Measurements from ENCODE around the gene DAB1. TPM values are rescaled to one million over a fixed set of nuclear protein-coding genes. Genes with fewer than 3 reads are reported as not detected.

The DAB1 gene
- total RNA-seq, 1 donor from 2014 or later, result 0.27 TPM

DNA sequence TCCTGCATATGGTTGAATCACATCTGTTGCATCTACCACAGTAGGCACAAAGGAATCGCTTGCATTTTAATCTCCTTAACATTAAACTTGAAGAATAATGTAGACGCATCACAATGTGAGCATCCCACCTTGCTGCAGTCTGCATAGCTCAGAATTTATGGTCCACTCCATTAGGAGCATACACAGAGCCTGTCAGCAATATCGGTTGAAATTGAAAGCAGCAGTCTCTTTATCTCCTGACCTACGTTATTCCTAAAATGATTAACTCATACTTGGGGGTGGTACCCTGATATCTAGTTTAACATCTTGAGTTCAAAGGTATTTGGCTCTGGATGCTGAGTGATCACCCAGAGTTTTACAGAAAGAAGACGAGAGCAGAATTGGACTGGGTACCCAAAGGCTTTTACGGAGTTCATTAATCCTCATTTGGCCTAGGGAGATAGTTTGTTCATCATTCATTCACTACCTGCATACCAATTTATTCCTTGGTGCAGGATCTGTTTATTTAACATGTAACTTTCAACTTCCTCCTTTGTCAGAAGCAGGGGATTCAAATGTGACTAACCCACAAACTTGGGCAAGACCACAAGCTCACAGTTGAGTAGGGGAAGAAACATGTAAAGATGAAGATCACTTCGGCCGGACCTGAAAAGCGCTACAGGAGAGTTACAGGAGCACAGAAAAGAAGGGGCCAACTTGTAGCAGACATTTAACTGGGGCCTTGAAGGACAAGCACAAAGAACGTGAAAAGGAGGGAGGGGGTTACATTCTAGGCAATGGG lies 187.9 kb downstream of the DAB1 start:
- no peaks in the 10 kb centered on the region for H3K9me3 Mint-ChIP-seq (ENCODE audit: unreplicated experiment)
- no peaks in the 10 kb centered on the region for H3K4me1 Mint-ChIP-seq (ENCODE audit: unreplicated experiment)
- H3K27me3 Mint-ChIP-seq (ENCODE audit: unreplicated experiment), result peaks cover 3% of the 10 kb centered on the region
- H3K36me3 Mint-ChIP-seq (ENCODE audit: unreplicated experiment), result no peaks in the 10 kb centered on the region
- no peak overlapping the region for H3K4me3 Mint-ChIP-seq (ENCODE audit: unreplicated experiment)
- TF ChIP-seq, protein P1, sequence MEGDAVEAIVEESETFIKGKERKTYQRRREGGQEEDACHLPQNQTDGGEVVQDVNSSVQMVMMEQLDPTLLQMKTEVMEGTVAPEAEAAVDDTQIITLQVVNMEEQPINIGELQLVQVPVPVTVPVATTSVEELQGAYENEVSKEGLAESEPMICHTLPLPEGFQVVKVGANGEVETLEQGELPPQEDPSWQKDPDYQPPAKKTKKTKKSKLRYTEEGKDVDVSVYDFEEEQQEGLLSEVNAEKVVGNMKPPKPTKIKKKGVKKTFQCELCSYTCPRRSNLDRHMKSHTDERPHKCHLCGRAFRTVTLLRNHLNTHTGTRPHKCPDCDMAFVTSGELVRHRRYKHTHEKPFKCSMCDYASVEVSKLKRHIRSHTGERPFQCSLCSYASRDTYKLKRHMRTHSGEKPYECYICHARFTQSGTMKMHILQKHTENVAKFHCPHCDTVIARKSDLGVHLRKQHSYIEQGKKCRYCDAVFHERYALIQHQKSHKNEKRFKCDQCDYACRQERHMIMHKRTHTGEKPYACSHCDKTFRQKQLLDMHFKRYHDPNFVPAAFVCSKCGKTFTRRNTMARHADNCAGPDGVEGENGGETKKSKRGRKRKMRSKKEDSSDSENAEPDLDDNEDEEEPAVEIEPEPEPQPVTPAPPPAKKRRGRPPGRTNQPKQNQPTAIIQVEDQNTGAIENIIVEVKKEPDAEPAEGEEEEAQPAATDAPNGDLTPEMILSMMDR (IDR thresholded peaks at IDR 0.05), result no peak
- no peak overlapping the region for H3K27ac Mint-ChIP-seq (ENCODE audit: unreplicated experiment)
- DNase-seq (ENCODE audit: extremely low spot score, unreplicated experiment), result no peak

DNA sequence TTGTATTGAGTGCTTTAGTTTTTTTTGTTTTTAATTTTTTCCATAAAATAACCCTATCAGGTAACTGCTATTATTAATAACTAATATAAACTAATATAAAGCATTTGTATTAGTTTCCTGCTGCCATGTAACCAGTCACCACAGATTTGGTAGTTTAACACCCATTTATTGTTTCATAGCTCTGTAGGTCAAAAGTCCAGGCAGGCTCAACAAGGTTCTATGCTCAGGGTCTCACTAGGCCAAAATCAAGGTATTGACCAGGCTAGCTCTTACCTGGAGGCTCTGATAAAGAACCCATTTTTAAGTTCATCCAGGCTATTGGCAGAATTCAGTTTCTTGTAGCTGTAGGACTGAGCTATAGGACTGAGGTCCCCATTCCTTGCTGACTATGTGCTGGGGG lies 189.4 kb downstream of the DAB1 start:
- H3K4me3 Mint-ChIP-seq (ENCODE audit: unreplicated experiment), result no peak overlapping the region
- H3K27ac Mint-ChIP-seq (ENCODE audit: unreplicated experiment), result no peak overlapping the region
- H3K36me3 Mint-ChIP-seq (ENCODE audit: unreplicated experiment), result no peaks in the 10 kb centered on the region
- H3K9me3 Mint-ChIP-seq (ENCODE audit: unreplicated experiment), result no peaks in the 10 kb centered on the region
- H3K27me3 Mint-ChIP-seq (ENCODE audit: unreplicated experiment), result peaks cover 3% of the 10 kb centered on the region
- TF ChIP-seq, protein P1 (IDR thresholded peaks at IDR 0.05), result no peak
- H3K4me1 Mint-ChIP-seq (ENCODE audit: unreplicated experiment), result no peaks in the 10 kb centered on the region
- DNase-seq (ENCODE audit: extremely low spot score, unreplicated experiment), result no peak

DNA sequence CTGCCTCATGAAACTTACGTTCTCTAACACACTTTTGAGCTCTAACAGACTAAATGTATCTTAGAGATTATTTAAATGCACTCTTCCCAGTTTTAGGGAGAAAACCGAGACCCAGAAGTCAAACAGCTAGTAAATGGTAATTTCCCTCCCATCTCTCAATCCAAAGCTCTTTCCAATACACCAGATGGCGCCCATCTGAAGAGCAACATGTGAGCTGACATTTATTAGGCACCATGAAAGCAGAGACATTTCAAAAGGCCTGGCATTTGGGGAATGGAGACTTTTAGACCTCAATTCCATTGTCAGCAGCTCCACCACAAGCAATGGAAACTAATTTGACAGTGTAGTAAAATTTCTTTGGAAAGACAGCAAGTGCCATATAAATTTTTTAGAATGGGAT lies 191.4 kb downstream of the DAB1 start:
- no peaks in the 10 kb centered on the region for H3K4me1 Mint-ChIP-seq (ENCODE audit: unreplicated experiment)
- TF ChIP-seq, protein P1 (IDR thresholded peaks at IDR 0.05), result peak; percentile 15
- H3K27me3 Mint-ChIP-seq (ENCODE audit: unreplicated experiment), result peaks cover under 1% of the 10 kb centered on the region
- no peak overlapping the region for H3K27ac Mint-ChIP-seq (ENCODE audit: unreplicated experiment)
- H3K4me3 Mint-ChIP-seq (ENCODE audit: unreplicated experiment), result no peak overlapping the region
- H3K9me3 Mint-ChIP-seq (ENCODE audit: unreplicated experiment), result no peaks in the 10 kb centered on the region
- DNase-seq (ENCODE audit: extremely low spot score, unreplicated experiment), result no peak
- no peaks in the 10 kb centered on the region for H3K36me3 Mint-ChIP-seq (ENCODE audit: unreplicated experiment)

DNA sequence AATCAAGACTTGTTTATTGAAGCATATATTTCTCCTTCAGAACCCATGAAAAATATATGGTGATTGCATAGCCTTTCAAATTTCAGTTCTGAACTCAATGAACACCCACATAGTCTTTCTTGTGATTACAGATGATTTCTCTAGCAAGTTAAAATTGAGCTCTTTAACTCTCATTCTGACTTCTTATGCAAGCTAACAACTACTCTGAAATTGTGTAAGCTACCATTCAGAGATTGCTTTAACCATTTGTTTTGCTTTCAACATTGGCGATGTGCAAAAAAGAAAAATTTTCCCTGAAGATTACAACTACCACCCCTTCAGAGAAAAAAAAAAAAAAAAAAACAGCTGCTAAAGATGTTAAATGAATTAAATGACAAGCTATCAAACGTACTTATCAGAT lies 193.9 kb downstream of the DAB1 start:
- Mint-ChIP-seq H3K9me3 (ENCODE audit: unreplicated experiment) (no peaks in the 10 kb centered on the region), H3K4me3 (ENCODE audit: unreplicated experiment) (no peak overlapping the region), H3K27ac (ENCODE audit: unreplicated experiment) (no peak overlapping the region), H3K4me1 (ENCODE audit: unreplicated experiment) (no peaks in the 10 kb centered on the region), H3K36me3 (ENCODE audit: unreplicated experiment) (no peaks in the 10 kb centered on the region), H3K27me3 (ENCODE audit: unreplicated experiment) (peaks cover 8% of the 10 kb centered on the region)
- TF ChIP-seq, protein P1 (IDR thresholded peaks at IDR 0.05), result no peak
- DNase-seq (ENCODE audit: extremely low spot score, unreplicated experiment), result no peak

DNA sequence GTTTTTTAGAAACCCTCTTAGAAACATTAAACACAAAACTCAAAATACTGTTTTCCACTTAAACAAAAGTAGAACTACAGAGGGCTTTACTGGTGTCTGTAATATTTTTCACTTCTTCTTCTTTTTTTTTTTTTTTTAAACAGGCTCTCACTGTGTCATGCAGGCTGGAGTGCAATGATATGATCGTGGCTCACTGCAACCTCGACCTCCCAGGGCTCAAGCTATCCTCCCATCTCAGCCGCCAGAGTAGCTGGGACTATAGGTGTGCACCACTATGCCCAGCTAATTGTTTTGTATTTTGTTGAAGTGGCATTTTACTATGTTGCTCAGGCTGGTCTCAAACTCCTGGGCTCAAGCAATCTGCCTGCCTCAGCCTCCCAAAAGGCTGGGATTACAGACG lies 194.8 kb downstream of the DAB1 start:
- Mint-ChIP-seq H3K4me1 (ENCODE audit: unreplicated experiment) (no peaks in the 10 kb centered on the region), H3K36me3 (ENCODE audit: unreplicated experiment) (no peaks in the 10 kb centered on the region), H3K9me3 (ENCODE audit: unreplicated experiment) (no peaks in the 10 kb centered on the region), H3K27me3 (ENCODE audit: unreplicated experiment) (peaks cover 8% of the 10 kb centered on the region), H3K4me3 (ENCODE audit: unreplicated experiment) (no peak overlapping the region), H3K27ac (ENCODE audit: unreplicated experiment) (no peak overlapping the region)
- DNase-seq (ENCODE audit: extremely low spot score, unreplicated experiment), result no peak
- TF ChIP-seq, protein P1 (IDR thresholded peaks at IDR 0.05), result no peak

All from osteocyte (in vitro differentiated cells).